ENCODE measurements around the gene DUT. TPM values are rescaled to one million over a fixed set of nuclear protein-coding genes. Genes with fewer than 3 reads are reported as not detected.

Gene DUT
- total RNA-seq, 1 donor from 2014 or later: 41.4 TPM

DNA sequence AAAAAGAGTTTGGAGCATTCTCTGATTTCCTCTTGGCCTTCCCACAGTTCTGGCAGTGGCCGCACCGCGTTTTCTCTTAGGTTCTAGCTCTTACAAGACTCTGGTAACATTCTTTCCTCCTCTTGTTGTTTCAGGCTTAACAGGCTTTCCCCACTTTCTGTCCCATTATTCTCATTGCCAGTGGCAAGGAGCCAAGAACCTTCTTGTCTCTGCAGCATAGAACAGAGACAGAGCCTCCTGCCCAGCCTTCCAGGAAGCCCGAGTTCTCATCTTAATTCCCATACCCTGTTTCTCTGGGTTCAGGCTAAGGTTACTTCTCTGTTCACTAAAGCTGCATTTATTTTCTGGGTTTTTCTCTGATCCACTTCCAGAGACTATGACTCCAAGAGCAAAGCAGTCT is 61.1 kb downstream of the DUT start:
- Histone ChIP-seq H2AFZ (ENCODE audit: low read depth, low read length) (no peak overlapping the region), H3K4me3 (ENCODE audit: insufficient read depth, low read depth, low read length) (no peak overlapping the region), H3K27ac (ENCODE audit: low read depth, low read length) (no peak overlapping the region), H3K9ac (ENCODE audit: low read length) (no peak overlapping the region), H3K4me1 (ENCODE audit: insufficient read depth, low read length) (peaks cover 41% of the 10 kb centered on the region), H4K20me1 (ENCODE audit: insufficient read depth, low read length) (no peaks in the 10 kb centered on the region), H3K9me3 (ENCODE audit: insufficient read depth, low read depth, low read length) (no peaks in the 10 kb centered on the region), H3K79me2 (ENCODE audit: insufficient read depth, low read length) (no peaks in the 10 kb centered on the region), H3K27me3 (ENCODE audit: insufficient read depth, low read length) (no peaks in the 10 kb centered on the region), H3K4me2 (ENCODE audit: low read length) (no peak overlapping the region), H3K36me3 (ENCODE audit: insufficient read depth, low read length) (no peaks in the 10 kb centered on the region)
- Mint-ChIP-seq H3K27me3 (ENCODE audit: low read depth, unreplicated experiment) (no peaks in the 10 kb centered on the region), H3K4me1 (ENCODE audit: low read depth, unreplicated experiment) (peaks cover 41% of the 10 kb centered on the region), H3K36me3 (ENCODE audit: low read depth, unreplicated experiment) (no peaks in the 10 kb centered on the region), H3K4me3 (ENCODE audit: unreplicated experiment) (no peak overlapping the region), H3K27ac (ENCODE audit: unreplicated experiment) (peak overlapping the region; percentile 14), H3K9me3 (ENCODE audit: unreplicated experiment) (peaks cover 3% of the 10 kb centered on the region)
- DNase-seq (ENCODE audit: low read depth) (peak; percentile 85), FAIRE-seq (no peak)
- TF ChIP-seq, protein P1, sequence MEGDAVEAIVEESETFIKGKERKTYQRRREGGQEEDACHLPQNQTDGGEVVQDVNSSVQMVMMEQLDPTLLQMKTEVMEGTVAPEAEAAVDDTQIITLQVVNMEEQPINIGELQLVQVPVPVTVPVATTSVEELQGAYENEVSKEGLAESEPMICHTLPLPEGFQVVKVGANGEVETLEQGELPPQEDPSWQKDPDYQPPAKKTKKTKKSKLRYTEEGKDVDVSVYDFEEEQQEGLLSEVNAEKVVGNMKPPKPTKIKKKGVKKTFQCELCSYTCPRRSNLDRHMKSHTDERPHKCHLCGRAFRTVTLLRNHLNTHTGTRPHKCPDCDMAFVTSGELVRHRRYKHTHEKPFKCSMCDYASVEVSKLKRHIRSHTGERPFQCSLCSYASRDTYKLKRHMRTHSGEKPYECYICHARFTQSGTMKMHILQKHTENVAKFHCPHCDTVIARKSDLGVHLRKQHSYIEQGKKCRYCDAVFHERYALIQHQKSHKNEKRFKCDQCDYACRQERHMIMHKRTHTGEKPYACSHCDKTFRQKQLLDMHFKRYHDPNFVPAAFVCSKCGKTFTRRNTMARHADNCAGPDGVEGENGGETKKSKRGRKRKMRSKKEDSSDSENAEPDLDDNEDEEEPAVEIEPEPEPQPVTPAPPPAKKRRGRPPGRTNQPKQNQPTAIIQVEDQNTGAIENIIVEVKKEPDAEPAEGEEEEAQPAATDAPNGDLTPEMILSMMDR (IDR thresholded peaks at IDR 0.05; ENCODE audit: insufficient read depth, low read depth, low read length): no peak
- TF ChIP-seq EZH2 (IDR thresholded peaks at IDR 0.05; ENCODE audit: insufficient read depth, low read length): no peak

Other genes with a start within 250 kb of the DUT start
- gene SLC24A5, start 210.4 kb upstream of the DUT start, total RNA-seq: not detected in 2 replicates
- gene MYEF2, start 153.1 kb upstream of the DUT start, total RNA-seq: 17.4 and 22.6 TPM in 2 replicates
- gene CTXN2, start 139.8 kb upstream of the DUT start, total RNA-seq: not detected in 2 replicates
- gene SLC12A1, start 125.1 kb upstream of the DUT start, total RNA-seq: not detected in 2 replicates